Panc1 (cell line): ENCODE measurements around the gene CHIA. TPM values are rescaled to one million over a fixed set of nuclear protein-coding genes. Genes with fewer than 3 reads are reported as not detected.

Experiments used
- ATAC-seq: fragments of 200-7000 bp; cut with Tn5 transposase; 2 replicates; pipeline ENCODE4 v1.9.1; 2020; ENCODE audit warnings: mild to moderate bottlenecking, moderate library complexity
- BruUV-seq: library from RNA; stranded (reverse); fragments of 400-500 nt; replicated peaks from 2 replicates; lab custom pipeline; 2021; lab: Mats Ljungman, UMichigan
- CTCF ChIA-PET: fragments of 300-600 bp; sonication (Branson Sonifier 250); formaldehyde crosslinking; loops from one replicate; lab custom pipeline; 2022; ENCODE audit warnings: antibody characterized with exemption; lab: Charles Lee
- POLR2A ChIA-PET: fragments of 300-600 bp; sonication (Branson Sonifier 250); formaldehyde crosslinking; loops from one replicate; lab custom pipeline; 2022; ENCODE audit warnings: antibody characterized with exemption; lab: Charles Lee
- DNase-seq: peaks from one replicate; pipeline ENCODE4 v3.0.0-alpha.2; 2010; ENCODE audit warnings: low read depth, low spot score
- H3K27ac ChIP-seq: 2 replicates; pipeline ENCODE4 v1.5.1; 2011; ENCODE audit warnings: mild to moderate bottlenecking, low read length, inconsistent platforms
- H3K27me3 ChIP-seq: fragments of 200-500 bp; sonication (Bioruptor generic); 2 replicates; pipeline ENCODE4 v1.6.0; 2014; ENCODE audit warnings: low read length, inconsistent platforms; ENCODE audit not compliant: control insufficient read depth, insufficient read depth
- H3K36me3 ChIP-seq: fragments of 200-500 bp; sonication (Bioruptor generic); 2 replicates; pipeline ENCODE4 v1.5.1; 2014; ENCODE audit warnings: inconsistent platforms, mild to moderate bottlenecking, low read length, moderate library complexity; ENCODE audit not compliant: control insufficient read depth, insufficient read depth
- H3K4me1 ChIP-seq: 2 replicates; pipeline ENCODE4 v1.5.1; 2011; ENCODE audit warnings: inconsistent platforms, mild to moderate bottlenecking, low read length, moderate library complexity; ENCODE audit not compliant: control insufficient read depth, insufficient read depth
- H3K4me3 ChIP-seq, 2 experiments: 2 replicates each; pipeline ENCODE4 v1.5.1; 2011 to 2012; ENCODE audit warnings: low read depth in 2 of 2, low read length in 2 of 2, mild to moderate bottlenecking in 2 of 2, inconsistent platforms in 1 of 2, moderate library complexity in 1 of 2
- H3K9me3 ChIP-seq: fragments of 200-500 bp; sonication (Bioruptor generic); 2 replicates; pipeline ENCODE4 v1.5.1; 2014; ENCODE audit warnings: low read depth, mild to moderate bottlenecking, inconsistent platforms, low read length, moderate library complexity; ENCODE audit not compliant: control insufficient read depth, insufficient read depth
- POLR2AphosphoS5 ChIP-seq: IDR thresholded peaks from 2 replicates; pipeline ENCODE4 v1.6.1; 2012; ENCODE audit warnings: mild to moderate bottlenecking, low read depth, low read length, moderate library complexity
- SIN3A ChIP-seq: IDR thresholded peaks from 2 replicates; pipeline ENCODE4 v1.6.1; 2012; ENCODE audit warnings: low read depth, mild to moderate bottlenecking, low read length, moderate library complexity, borderline replicate concordance; ENCODE audit not compliant: insufficient read depth
- TCF7L2 ChIP-seq: IDR thresholded peaks from 2 replicates; pipeline ENCODE4 v1.6.1; 2011; ENCODE audit warnings: mild to moderate bottlenecking, low read depth, low read length, inconsistent platforms
- in situ Hi-C: cut with HindIII; loops from 2 replicates; pipeline ENCODE4 v1.10.0; 2016; ENCODE audit warnings: low sequenced_read_pairs, low pct_unique_long_range_greater_than_20kb
- intact Hi-C: fragments of 100-400 bp; cut with micrococcal nuclease; formaldehyde crosslinking; loops from one replicate; pipeline ENCODE4 v1.10.0; 2022; ENCODE audit not compliant: unreplicated experiment
- total RNA-seq: library from RNA; stranded (reverse); gene quantifications from one replicate; pipeline ENCODE4 v1.2.1, GENCODE V29; 2021; ENCODE audit not compliant: unreplicated experiment
- TF ChIP-seq, protein P1 (sequence below): fragments of 450-650 bp; IDR thresholded peaks from 2 replicates; pipeline ENCODE4 v1.5.1; 2017; ENCODE audit warnings: mild to moderate bottlenecking
- TF ChIP-seq, protein P2 (sequence below), 2 experiments: IDR thresholded peaks; 2 replicates each; pipeline ENCODE4 v1.6.1; 2011 to 2012; ENCODE audit warnings: low read depth in 2 of 2, control low read depth in 1 of 2, low read length in 1 of 2, mild to moderate bottlenecking in 1 of 2, moderate library complexity in 1 of 2; ENCODE audit not compliant: insufficient read depth in 1 of 2

Gene CHIA
- total RNA-seq, 1 experiment from 2014 or later = not detected

DNA sequence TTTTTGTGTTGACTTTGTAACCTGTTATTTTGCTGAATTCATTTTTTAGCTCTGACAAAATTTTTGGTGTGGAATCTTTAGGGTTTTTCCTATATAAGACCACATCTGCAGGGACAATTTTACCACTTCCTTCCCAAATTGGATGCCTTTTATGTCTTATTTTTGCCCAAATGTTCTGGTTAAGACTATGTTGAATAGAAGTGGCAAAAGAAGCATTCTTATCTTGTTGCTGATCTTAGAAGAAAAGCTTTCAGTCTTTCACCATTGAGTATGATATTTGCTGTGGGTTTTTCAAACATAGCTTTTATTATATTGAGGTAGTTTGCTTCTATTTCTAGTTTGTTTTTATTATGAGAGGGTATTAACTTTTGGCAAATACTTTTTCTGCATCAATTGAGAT, 3.7 kb downstream of the CHIA start:
- ATAC-seq (no peak), DNase-seq (no peak)
- Histone ChIP-seq H3K27me3 (no peaks in the 10 kb centered on the region), H3K27ac (no peak overlapping the region), H3K4me1 (no peaks in the 10 kb centered on the region), H3K36me3 (no peaks in the 10 kb centered on the region), H3K4me3 (no peak overlapping the region), H3K9me3 (no peaks in the 10 kb centered on the region)
- no peak for TF ChIP-seq TCF7L2
- no peak for TF ChIP-seq POLR2AphosphoS5
- TF ChIP-seq, protein P1, sequence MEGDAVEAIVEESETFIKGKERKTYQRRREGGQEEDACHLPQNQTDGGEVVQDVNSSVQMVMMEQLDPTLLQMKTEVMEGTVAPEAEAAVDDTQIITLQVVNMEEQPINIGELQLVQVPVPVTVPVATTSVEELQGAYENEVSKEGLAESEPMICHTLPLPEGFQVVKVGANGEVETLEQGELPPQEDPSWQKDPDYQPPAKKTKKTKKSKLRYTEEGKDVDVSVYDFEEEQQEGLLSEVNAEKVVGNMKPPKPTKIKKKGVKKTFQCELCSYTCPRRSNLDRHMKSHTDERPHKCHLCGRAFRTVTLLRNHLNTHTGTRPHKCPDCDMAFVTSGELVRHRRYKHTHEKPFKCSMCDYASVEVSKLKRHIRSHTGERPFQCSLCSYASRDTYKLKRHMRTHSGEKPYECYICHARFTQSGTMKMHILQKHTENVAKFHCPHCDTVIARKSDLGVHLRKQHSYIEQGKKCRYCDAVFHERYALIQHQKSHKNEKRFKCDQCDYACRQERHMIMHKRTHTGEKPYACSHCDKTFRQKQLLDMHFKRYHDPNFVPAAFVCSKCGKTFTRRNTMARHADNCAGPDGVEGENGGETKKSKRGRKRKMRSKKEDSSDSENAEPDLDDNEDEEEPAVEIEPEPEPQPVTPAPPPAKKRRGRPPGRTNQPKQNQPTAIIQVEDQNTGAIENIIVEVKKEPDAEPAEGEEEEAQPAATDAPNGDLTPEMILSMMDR = no peak
- TF ChIP-seq SIN3A = no peak
- TF ChIP-seq, protein P2, sequence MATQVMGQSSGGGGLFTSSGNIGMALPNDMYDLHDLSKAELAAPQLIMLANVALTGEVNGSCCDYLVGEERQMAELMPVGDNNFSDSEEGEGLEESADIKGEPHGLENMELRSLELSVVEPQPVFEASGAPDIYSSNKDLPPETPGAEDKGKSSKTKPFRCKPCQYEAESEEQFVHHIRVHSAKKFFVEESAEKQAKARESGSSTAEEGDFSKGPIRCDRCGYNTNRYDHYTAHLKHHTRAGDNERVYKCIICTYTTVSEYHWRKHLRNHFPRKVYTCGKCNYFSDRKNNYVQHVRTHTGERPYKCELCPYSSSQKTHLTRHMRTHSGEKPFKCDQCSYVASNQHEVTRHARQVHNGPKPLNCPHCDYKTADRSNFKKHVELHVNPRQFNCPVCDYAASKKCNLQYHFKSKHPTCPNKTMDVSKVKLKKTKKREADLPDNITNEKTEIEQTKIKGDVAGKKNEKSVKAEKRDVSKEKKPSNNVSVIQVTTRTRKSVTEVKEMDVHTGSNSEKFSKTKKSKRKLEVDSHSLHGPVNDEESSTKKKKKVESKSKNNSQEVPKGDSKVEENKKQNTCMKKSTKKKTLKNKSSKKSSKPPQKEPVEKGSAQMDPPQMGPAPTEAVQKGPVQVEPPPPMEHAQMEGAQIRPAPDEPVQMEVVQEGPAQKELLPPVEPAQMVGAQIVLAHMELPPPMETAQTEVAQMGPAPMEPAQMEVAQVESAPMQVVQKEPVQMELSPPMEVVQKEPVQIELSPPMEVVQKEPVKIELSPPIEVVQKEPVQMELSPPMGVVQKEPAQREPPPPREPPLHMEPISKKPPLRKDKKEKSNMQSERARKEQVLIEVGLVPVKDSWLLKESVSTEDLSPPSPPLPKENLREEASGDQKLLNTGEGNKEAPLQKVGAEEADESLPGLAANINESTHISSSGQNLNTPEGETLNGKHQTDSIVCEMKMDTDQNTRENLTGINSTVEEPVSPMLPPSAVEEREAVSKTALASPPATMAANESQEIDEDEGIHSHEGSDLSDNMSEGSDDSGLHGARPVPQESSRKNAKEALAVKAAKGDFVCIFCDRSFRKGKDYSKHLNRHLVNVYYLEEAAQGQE (IDR thresholded peaks at IDR 0.05; ENCODE audit: insufficient read depth in 1 of 2, low read depth in 2 of 2, low read length in 1 of 2) = no peak
- ChIA-PET CTCF (no interaction called here), POLR2A (no interaction called here)
- intact Hi-C loops (no loop called here), in situ Hi-C loops (no loop called here)
- no TSS peak for BruUV-seq

GRCh38 chr1:111302374-111302773, 11.7 kb downstream of the CHIA start:
- no peaks in the 10 kb centered on the region; the same call in 1 of the 2 replicates for H3K36me3 ChIP-seq
- ATAC-seq (no peak), DNase-seq (no peak)
- intact Hi-C loops = no loop called here
- H3K4me1 ChIP-seq = no peaks in the 10 kb centered on the region
- in situ Hi-C loops = no loop called here
- TF ChIP-seq, protein P2 (IDR thresholded peaks at IDR 0.05; ENCODE audit: insufficient read depth in 1 of 2, low read depth in 2 of 2, low read length in 1 of 2) = no peak
- no peak for TF ChIP-seq TCF7L2
- no peak for TF ChIP-seq POLR2AphosphoS5
- TF ChIP-seq SIN3A = no peak
- TF ChIP-seq, protein P1 = no peak
- no peaks in the 10 kb centered on the region for H3K27me3 ChIP-seq
- H3K9me3 ChIP-seq = no peaks in the 10 kb centered on the region
- CTCF ChIA-PET = no interaction called here
- POLR2A ChIA-PET = no interaction called here
- BruUV-seq = no TSS peak
- H3K27ac ChIP-seq = no peak overlapping the region
- H3K4me3 ChIP-seq = no peak overlapping the region
